Smooth muscle cell (in vitro differentiated cells): ENCODE measurements around the gene GPAM. TPM values are rescaled to one million over a fixed set of nuclear protein-coding genes. Genes with fewer than 3 reads are reported as not detected.
A peak's percentile ranks its signal among the peaks of the same experiment; 100 is the strongest.

Experiments
- DNase-seq: peaks from one replicate; lab custom pipeline; 2025; ENCODE audit not compliant: unreplicated experiment; lab: John Stamatoyannopoulos, UW
- H2AFZ ChIP-seq: fragments of 200-600 bp; sonication (generic); 2 replicates; pipeline ENCODE4 v1.6.0; 2016; ENCODE audit warnings: antibody characterized with exemption, low read depth, mild to moderate bottlenecking
- H3F3A ChIP-seq: fragments of 200-600 bp; sonication (generic); 2 replicates; pipeline ENCODE4 v1.6.0; 2017; ENCODE audit warnings: antibody characterized with exemption, low read depth
- H3K27ac ChIP-seq: fragments of 200-600 bp; sonication (generic); 2 replicates; pipeline ENCODE4 v1.5.1; 2016; ENCODE audit warnings: low read depth, mild to moderate bottlenecking
- H3K27me3 ChIP-seq: fragments of 200-600 bp; sonication (generic); 2 replicates; pipeline ENCODE4 v1.6.1; 2016; ENCODE audit warnings: low read depth, mild to moderate bottlenecking
- H3K36me3 ChIP-seq: fragments of 200-600 bp; sonication (generic); 2 replicates; pipeline ENCODE4 v1.5.1; 2016; ENCODE audit warnings: low read depth
- H3K4me1 ChIP-seq: fragments of 200-600 bp; sonication (generic); 2 replicates; pipeline ENCODE4 v1.5.1; 2016; ENCODE audit warnings: low read depth
- H3K4me2 ChIP-seq: fragments of 200-600 bp; sonication (generic); 2 replicates; pipeline ENCODE4 v1.6.0; 2016; ENCODE audit warnings: mild to moderate bottlenecking
- H3K4me3 ChIP-seq: fragments of 200-600 bp; sonication (generic); 2 replicates; pipeline ENCODE4 v1.5.1; 2016; ENCODE audit warnings: mild to moderate bottlenecking
- H3K79me2 ChIP-seq: fragments of 200-600 bp; sonication (generic); 2 replicates; pipeline ENCODE4 v1.6.0; 2016; ENCODE audit warnings: low read depth, mild to moderate bottlenecking
- H3K9ac ChIP-seq: fragments of 200-600 bp; sonication (generic); 2 replicates; pipeline ENCODE4 v1.6.0; 2016; ENCODE audit warnings: low read depth
- H3K9me3 ChIP-seq: fragments of 200-600 bp; sonication (generic); replicated peaks from 2 replicates; pipeline ENCODE4 v1.5.1; 2016; ENCODE audit warnings: low read depth
- H4K20me1 ChIP-seq: fragments of 200-600 bp; sonication (generic); 2 replicates; pipeline ENCODE4 v1.6.0; 2016; ENCODE audit warnings: low read depth
- WGBS: methylation state at CpG from one replicate; pipeline ENCODE4 v1.1.7; 2016; ENCODE audit warnings: low lambda C conversion rate; 5-methylcytosine and 5-hydroxymethylcytosine counted together
- polyA plus RNA-seq: library from polyadenylated mRNA; unstranded; fragments of >200 nt; fragmentation: Nextera tagmentation; extraction: Ambion mirVana; gene quantifications from 2 replicates; pipeline ENCODE4 v1.2.1, GENCODE V29; 2016
- total RNA-seq: library from RNA; depleted of rRNA; stranded (reverse); fragments of >200 nt; gene quantifications from 2 replicates; pipeline ENCODE4 v1.2.3, GENCODE V29; 2014
- TF ChIP-seq, protein P1 (sequence below): fragments of 200-600 bp; sonication (generic); IDR thresholded peaks from 2 replicates; pipeline ENCODE4 v1.5.1; 2017; ENCODE audit warnings: borderline replicate concordance, mild to moderate bottlenecking, antibody characterized with exemption; ENCODE audit not compliant: insufficient read depth, poor library complexity, severe bottlenecking

Gene GPAM
- total and polyA plus RNA-seq, 2 experiments from 2014 or later = 5.1 to 11.7 TPM

DNA sequence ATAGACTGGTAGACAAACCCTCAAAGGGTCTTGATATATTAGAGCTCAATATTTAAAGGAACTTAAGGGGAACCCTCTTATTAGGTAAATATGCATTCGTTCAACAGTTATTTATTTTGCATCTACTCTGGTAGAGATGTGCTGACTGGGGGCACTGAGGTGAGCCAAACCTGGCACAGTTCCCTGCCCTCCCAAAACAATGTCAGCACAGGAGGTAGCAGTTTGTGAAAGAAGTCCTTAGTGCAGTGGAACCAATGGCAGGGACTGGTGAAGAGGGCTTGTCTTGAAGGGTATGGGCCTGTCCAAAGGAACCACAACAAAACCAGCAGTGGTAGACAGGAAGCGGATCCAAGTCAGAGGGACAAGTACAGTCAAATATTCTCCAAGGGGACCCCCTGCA, 32.6 kb upstream of the GPAM start:
- Histone ChIP-seq H3K36me3 (no peaks in the 10 kb centered on the region), H3K4me1 (no peaks in the 10 kb centered on the region), H3K4me3 (no peak overlapping the region), H3K9me3 (no peaks in the 10 kb centered on the region), H3K9ac (no peak overlapping the region), H3K27ac (no peak overlapping the region), H3K27me3 (no peaks in the 10 kb centered on the region), H3K4me2 (no peak overlapping the region), H3F3A (no peaks in the 10 kb centered on the region), H3K79me2 (no peaks in the 10 kb centered on the region), H2AFZ (peak overlapping the region; percentile 48), H4K20me1 (no peaks in the 10 kb centered on the region)
- no peak for DNase-seq
- WGBS = 94% methylated on average over 2 of the region's 2 CpGs
- TF ChIP-seq, protein P1, sequence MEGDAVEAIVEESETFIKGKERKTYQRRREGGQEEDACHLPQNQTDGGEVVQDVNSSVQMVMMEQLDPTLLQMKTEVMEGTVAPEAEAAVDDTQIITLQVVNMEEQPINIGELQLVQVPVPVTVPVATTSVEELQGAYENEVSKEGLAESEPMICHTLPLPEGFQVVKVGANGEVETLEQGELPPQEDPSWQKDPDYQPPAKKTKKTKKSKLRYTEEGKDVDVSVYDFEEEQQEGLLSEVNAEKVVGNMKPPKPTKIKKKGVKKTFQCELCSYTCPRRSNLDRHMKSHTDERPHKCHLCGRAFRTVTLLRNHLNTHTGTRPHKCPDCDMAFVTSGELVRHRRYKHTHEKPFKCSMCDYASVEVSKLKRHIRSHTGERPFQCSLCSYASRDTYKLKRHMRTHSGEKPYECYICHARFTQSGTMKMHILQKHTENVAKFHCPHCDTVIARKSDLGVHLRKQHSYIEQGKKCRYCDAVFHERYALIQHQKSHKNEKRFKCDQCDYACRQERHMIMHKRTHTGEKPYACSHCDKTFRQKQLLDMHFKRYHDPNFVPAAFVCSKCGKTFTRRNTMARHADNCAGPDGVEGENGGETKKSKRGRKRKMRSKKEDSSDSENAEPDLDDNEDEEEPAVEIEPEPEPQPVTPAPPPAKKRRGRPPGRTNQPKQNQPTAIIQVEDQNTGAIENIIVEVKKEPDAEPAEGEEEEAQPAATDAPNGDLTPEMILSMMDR = no peak

DNA sequence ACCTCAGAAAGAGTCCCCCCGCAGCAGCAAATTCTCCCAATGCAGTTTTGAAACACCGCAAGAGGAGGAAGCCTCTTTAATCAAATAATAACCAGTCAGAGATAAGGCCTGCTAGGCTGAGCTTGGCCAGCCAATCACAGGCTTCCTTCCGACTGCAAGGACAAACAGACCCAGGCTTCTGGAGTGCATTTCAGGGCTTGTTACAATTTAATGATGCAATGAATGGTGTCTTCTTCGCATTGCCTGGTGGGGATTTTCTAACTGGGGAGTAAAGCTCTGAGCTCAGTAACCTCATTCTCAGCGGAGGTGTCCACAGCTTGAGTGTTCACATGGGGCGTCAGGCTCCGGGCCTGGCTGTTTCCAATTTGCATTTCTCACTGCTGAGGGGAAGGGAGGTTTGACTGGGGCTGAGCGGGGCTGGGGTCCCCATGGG, 31.8 kb upstream of the GPAM start:
- peak overlapping the region; percentile 24 for H3K4me3 ChIP-seq

DNA sequence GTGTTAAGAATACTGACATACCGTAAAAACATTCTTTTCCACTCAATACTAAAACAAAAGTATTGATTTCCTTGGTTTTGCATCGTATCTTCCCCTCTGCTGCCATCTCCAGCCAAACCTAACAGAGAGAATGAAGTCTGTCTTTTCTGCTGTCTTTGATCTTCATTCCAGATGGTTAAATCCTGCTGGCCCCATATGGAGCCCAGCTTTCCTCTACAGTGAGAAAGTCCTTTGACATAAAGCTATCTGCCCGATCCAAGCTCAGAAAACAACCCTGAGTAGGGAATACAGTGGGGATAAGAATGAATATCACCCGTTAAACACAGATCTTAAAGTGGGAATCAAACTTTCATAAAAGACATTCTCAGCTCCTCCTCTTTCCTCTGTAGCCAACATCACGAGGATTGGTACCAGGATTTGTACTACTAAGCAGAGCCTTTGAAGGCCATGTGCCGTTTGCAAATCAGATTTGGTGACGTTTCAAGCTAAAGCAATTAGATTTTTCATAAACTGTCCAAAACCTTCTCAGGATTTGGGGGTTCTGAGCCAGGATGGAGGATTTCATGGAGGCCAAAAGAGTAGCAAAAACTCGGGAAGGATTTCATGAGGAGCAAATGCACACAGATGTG, 30.8 kb upstream of the GPAM start:
- no peak overlapping the region for H3K9ac ChIP-seq
- no peak for DNase-seq
- no peaks in the 10 kb centered on the region for H4K20me1 ChIP-seq
- WGBS = 67% methylated on average over 8 of the region's 8 CpGs
- H3K4me2 ChIP-seq = peak overlapping the region; percentile 45
- peak overlapping the region; percentile 46 for H3K27ac ChIP-seq
- peak overlapping the region; percentile 48 for H2AFZ ChIP-seq
- no peaks in the 10 kb centered on the region for H3K4me1 ChIP-seq
- H3K79me2 ChIP-seq = no peaks in the 10 kb centered on the region
- H3K36me3 ChIP-seq = no peaks in the 10 kb centered on the region
- H3K4me3 ChIP-seq = peak overlapping the region; percentile 5
- TF ChIP-seq, protein P1 = no peak
- H3K27me3 ChIP-seq = no peaks in the 10 kb centered on the region
- no peaks in the 10 kb centered on the region for H3K9me3 ChIP-seq
- H3F3A ChIP-seq = no peaks in the 10 kb centered on the region

More for the DNA sequence above, 31.8 kb upstream of the GPAM start:
- TF ChIP-seq, protein P1 = no peak
- H3F3A ChIP-seq = no peaks in the 10 kb centered on the region
- H3K4me2 ChIP-seq = peak overlapping the region; percentile 45
- H4K20me1 ChIP-seq = no peaks in the 10 kb centered on the region
- no peaks in the 10 kb centered on the region for H3K9me3 ChIP-seq
- WGBS = 38% methylated on average over 8 of the region's 8 CpGs
- H3K9ac ChIP-seq = no peak overlapping the region
- DNase-seq = no peak
- no peaks in the 10 kb centered on the region for H3K4me1 ChIP-seq
- H3K36me3 ChIP-seq = no peaks in the 10 kb centered on the region
- H2AFZ ChIP-seq = peak overlapping the region; percentile 48
- no peaks in the 10 kb centered on the region for H3K79me2 ChIP-seq
- H3K27me3 ChIP-seq = no peaks in the 10 kb centered on the region
- H3K27ac ChIP-seq = peak overlapping the region; percentile 35

DNA sequence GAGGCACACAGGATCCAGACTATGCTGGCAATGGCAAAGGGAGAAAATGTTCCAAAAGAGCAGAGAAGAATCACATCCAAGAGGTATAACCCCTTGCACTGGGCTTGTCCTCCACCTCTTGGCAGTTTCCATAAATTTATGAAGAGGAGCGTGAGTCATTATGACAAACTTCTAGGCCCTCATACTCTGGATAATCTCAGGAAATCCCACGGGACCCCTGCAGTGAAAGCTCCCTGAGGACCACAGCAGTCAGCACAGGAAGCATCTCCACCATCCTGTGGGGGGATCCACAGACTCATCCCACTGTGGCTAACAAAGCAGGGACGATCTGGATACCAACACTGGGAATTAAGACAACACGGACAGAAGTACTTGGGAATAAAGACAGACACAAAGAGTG, 30.3 kb upstream of the GPAM start:
- 36% methylated on average over 4 of the region's 4 CpGs for WGBS
- Histone ChIP-seq H3K36me3 (no peaks in the 10 kb centered on the region), H3K27me3 (no peaks in the 10 kb centered on the region), H3K79me2 (no peaks in the 10 kb centered on the region), H3F3A (no peaks in the 10 kb centered on the region), H3K9ac (no peak overlapping the region), H3K4me3 (no peak overlapping the region), H2AFZ (peak overlapping the region; percentile 48), H3K4me2 (no peak overlapping the region), H3K9me3 (no peaks in the 10 kb centered on the region), H3K27ac (peak overlapping the region; percentile 46), H4K20me1 (no peaks in the 10 kb centered on the region), H3K4me1 (no peaks in the 10 kb centered on the region)
- no peak for DNase-seq
- TF ChIP-seq, protein P1 = no peak
